ENCODE measurements around the gene MARCHF4. TPM values are rescaled to one million over a fixed set of nuclear protein-coding genes. Genes with fewer than 3 reads are reported as not detected.
"Not testable (repeated sequence)": the region's sequence is repeated elsewhere in the genome, so short reads cannot be mapped to it uniquely, and the experiment has no call there.

MARCHF4 gene
- total RNA-seq, 2 donors from 2014 or later, result 0.51 to 0.86 TPM

GRCh38 chr2:216388046-216388884 is 16.0 kb upstream of the MARCHF4 start:
- Histone ChIP-seq H3K9ac (ENCODE audit: extremely low read depth, low read length, poor library complexity, severe bottlenecking) (no peak overlapping the region), H3K4me1 (ENCODE audit: control insufficient read depth, insufficient read depth, low read length) (peaks cover 4% of the 10 kb centered on the region), H3K27ac (ENCODE audit: low read depth, low read length) (no peak overlapping the region), H3K27me3 (ENCODE audit: control insufficient read depth, insufficient read depth, low read length, poor library complexity, severe bottlenecking) (no peaks in the 10 kb centered on the region), H3K4me3 (ENCODE audit: low read length) (no peak overlapping the region), H3K36me3 (ENCODE audit: control insufficient read depth, insufficient read depth, low read length) (no peaks in the 10 kb centered on the region), H3K9me3 (ENCODE audit: control insufficient read depth, low read length) (peaks cover 6% of the 10 kb centered on the region)
- no peaks in the 10 kb centered on the region for H3K27me3 Mint-ChIP-seq (ENCODE audit: insufficient read depth)
- H3K36me3 Mint-ChIP-seq (ENCODE audit: low read depth), result no peaks in the 10 kb centered on the region
- H3K9me3 Mint-ChIP-seq, result peaks cover 4% of the 10 kb centered on the region
- H3K4me1 Mint-ChIP-seq, result peaks cover 6% of the 10 kb centered on the region
- TF ChIP-seq CTCF (conservative IDR thresholded peaks at IDR 0.05), result no peak
- H3K4me3 Mint-ChIP-seq, result no peak overlapping the region
- no peak overlapping the region for H3K27ac Mint-ChIP-seq
- 80 to 92% methylated on average over 1 to 5 of the region's 5 CpGs for WGBS, 2 experiments (ENCODE audit: insufficient coverage in 1 of 2, insufficient read length in 1 of 2)
- DNase-seq, result no peak

GRCh38 chr2:216387262-216387661 is 15.0 kb upstream of the MARCHF4 start:
- no peak for TF ChIP-seq CTCF (conservative IDR thresholded peaks at IDR 0.05)
- Mint-ChIP-seq H3K4me3 (no peak overlapping the region), H3K9me3 (peaks cover 4% of the 10 kb centered on the region), H3K4me1 (peaks cover 2% of the 10 kb centered on the region), H3K27me3 (ENCODE audit: insufficient read depth) (no peaks in the 10 kb centered on the region), H3K27ac (no peak overlapping the region), H3K36me3 (ENCODE audit: low read depth) (no peaks in the 10 kb centered on the region)
- Histone ChIP-seq H3K9ac (ENCODE audit: extremely low read depth, low read length, poor library complexity, severe bottlenecking) (no peak overlapping the region), H3K27ac (ENCODE audit: low read depth, low read length) (no peak overlapping the region), H3K9me3 (ENCODE audit: control insufficient read depth, low read length) (peaks cover 6% of the 10 kb centered on the region), H3K36me3 (ENCODE audit: control insufficient read depth, insufficient read depth, low read length) (no peaks in the 10 kb centered on the region), H3K4me1 (ENCODE audit: control insufficient read depth, insufficient read depth, low read length) (peaks cover under 1% of the 10 kb centered on the region), H3K27me3 (ENCODE audit: control insufficient read depth, insufficient read depth, low read length, poor library complexity, severe bottlenecking) (no peaks in the 10 kb centered on the region), H3K4me3 (ENCODE audit: low read length) (no peak overlapping the region)
- no peak for DNase-seq
- 90 to 92% methylated on average over 2 of the region's 2 CpGs for WGBS, 2 experiments (ENCODE audit: insufficient coverage in 1 of 2, insufficient read length in 1 of 2)

GRCh38 chr2:216385478-216385877 is 13.2 kb upstream of the MARCHF4 start:
- H3K4me3 Mint-ChIP-seq, result no peak overlapping the region
- Histone ChIP-seq H3K36me3 (ENCODE audit: control insufficient read depth, insufficient read depth, low read length) (no peaks in the 10 kb centered on the region), H3K9me3 (ENCODE audit: control insufficient read depth, low read length) (peaks cover 6% of the 10 kb centered on the region), H3K27ac (ENCODE audit: low read depth, low read length) (no peak overlapping the region), H3K27me3 (ENCODE audit: control insufficient read depth, insufficient read depth, low read length, poor library complexity, severe bottlenecking) (no peaks in the 10 kb centered on the region), H3K4me1 (ENCODE audit: control insufficient read depth, insufficient read depth, low read length) (no peaks in the 10 kb centered on the region), H3K4me3 (ENCODE audit: low read length) (no peak overlapping the region), H3K9ac (ENCODE audit: extremely low read depth, low read length, poor library complexity, severe bottlenecking) (no peak overlapping the region)
- H3K27me3 Mint-ChIP-seq (ENCODE audit: insufficient read depth), result no peaks in the 10 kb centered on the region
- H3K36me3 Mint-ChIP-seq (ENCODE audit: low read depth), result no peaks in the 10 kb centered on the region
- TF ChIP-seq CTCF (conservative IDR thresholded peaks at IDR 0.05), result no peak
- peaks cover 4% of the 10 kb centered on the region for H3K9me3 Mint-ChIP-seq
- no peak for DNase-seq
- H3K27ac Mint-ChIP-seq, result no peak overlapping the region
- no peaks in the 10 kb centered on the region for H3K4me1 Mint-ChIP-seq
- WGBS, 2 experiments (ENCODE audit: insufficient coverage in 1 of 2, insufficient read length in 1 of 2), result 85% methylated on average over 2 of the region's 2 CpGs; no CpG with 5 or more reads in 1 of the 2 experiments

- not testable (repeated sequence) for H3K9me3 ChIP-seq (ENCODE audit: control insufficient read depth, low read length); H3K4me1 Mint-ChIP-seq; H3K4me3 ChIP-seq (ENCODE audit: low read length); DNase-seq; H3K27me3 Mint-ChIP-seq (ENCODE audit: insufficient read depth); H3K9me3 Mint-ChIP-seq; H3K36me3 ChIP-seq (ENCODE audit: control insufficient read depth, insufficient read depth, low read length); H3K36me3 Mint-ChIP-seq (ENCODE audit: low read depth); H3K27ac ChIP-seq (ENCODE audit: low read depth, low read length); H3K9ac ChIP-seq (ENCODE audit: extremely low read depth, low read length, poor library complexity, severe bottlenecking); H3K4me3 Mint-ChIP-seq; H3K27me3 ChIP-seq (ENCODE audit: control insufficient read depth, insufficient read depth, low read length, poor library complexity, severe bottlenecking); H3K27ac Mint-ChIP-seq; H3K4me1 ChIP-seq (ENCODE audit: control insufficient read depth, insufficient read depth, low read length)
- WGBS, 2 experiments (ENCODE audit: insufficient coverage in 1 of 2, insufficient read length in 1 of 2), result 95 to 96% methylated on average over 2 of the region's 2 CpGs
These were observed 12.1 kb upstream of the MARCHF4 start for GRCh38 chr2:216384409-216384808.

All from endodermal cell (in vitro differentiated cells).